Aortic smooth muscle cell (primary cell): Measurements from ENCODE around the gene LAMC1. TPM values are rescaled to one million over a fixed set of nuclear protein-coding genes. Genes with fewer than 3 reads are reported as not detected.

ENCODE experiments used
- total RNA-seq: library from RNA; depleted of rRNA; stranded (reverse); fragments of >200 nt; gene quantifications from 2 replicates; pipeline ENCODE4 v1.2.3, GENCODE V29; 2014

Gene LAMC1
- 869 and 914 TPM in 2 replicates for total RNA-seq

GRCh38 chr1:183023146-183023600 lies at the start of gene LAMC1:
TSS of gene LAMC1 (plus strand) at chr1:183023420. CDS start at chr1:183023717, 297 bp downstream.

GRCh38 chr1:183185941-183186490 lies 162.8 kb downstream of the LAMC1 start, which contains the start of gene LAMC2:
TSS of gene LAMC2 (plus strand) at chr1:183186264. CDS start at chr1:183186353, 89 bp downstream.

Other genes starting within 250 kb of the LAMC1 start
- 3.0 and 3.2 TPM in 2 replicates for gene NPL, start 233.6 kb upstream of the LAMC1 start, total RNA-seq
- gene DHX9, start 184.1 kb upstream of the LAMC1 start, total RNA-seq: 129 and 163 TPM in 2 replicates
- gene SHCBP1L, start 70.3 kb upstream of the LAMC1 start, total RNA-seq: 0.13 TPM in 1 of 2 replicates, not detected in the other
- gene LAMC2, start 162.8 kb downstream of the LAMC1 start, total RNA-seq: 5.0 and 5.3 TPM in 2 replicates